Gastrocnemius medialis (tissue), 4 donors: ENCODE measurements around the gene CD47. TPM values are rescaled to one million over a fixed set of nuclear protein-coding genes. Genes with fewer than 3 reads are reported as not detected.
A peak's percentile ranks its signal among the peaks of the same experiment; 100 is the strongest.

Experiments
- ATAC-seq, 2 donors: fragments of 150-250 bp; one replicate each; pipeline ENCODE4 v1.9.1; 2016
- DNase-seq, 2 donors: peaks; one replicate each; pipeline ENCODE4 v3.0.0-alpha.2; 2019
- H3K27ac ChIP-seq, 4 donors: fragments of 200-600 bp; sonication (generic); 1 replicate in 1 of 4; 2 replicates in 3 of 4; pipeline ENCODE4 v1.5.1; 2016 to 2018; ENCODE audit warnings: mild to moderate bottlenecking in 2 of 4, moderate library complexity in 1 of 4
- H3K27me3 ChIP-seq, 3 donors: fragments of 200-600 bp; sonication (generic) in 2 of 3; 1 replicate in 1 of 3; 2 replicates in 2 of 3; pipeline versions ENCODE4 v1.5.1 to v1.6.0; 2016 to 2019; ENCODE audit warnings: mild to moderate bottlenecking in 1 of 3, moderate library complexity in 1 of 3
- H3K36me3 ChIP-seq, 2 donors: fragments of 200-600 bp; sonication (generic) in 1 of 2; one replicate each; pipeline ENCODE4 v1.5.1; 2017 to 2018
- H3K4me1 ChIP-seq, 2 donors: fragments of 200-600 bp; sonication (generic) in 1 of 2; one replicate each; pipeline ENCODE4 v1.5.1; 2016 to 2017; ENCODE audit warnings: mild to moderate bottlenecking in 2 of 2
- H3K4me3 ChIP-seq, 4 donors: fragments of 200-600 bp; sonication (generic) in 3 of 4; 1 replicate in 1 of 4; 2 replicates in 3 of 4; pipeline ENCODE4 v1.5.1; 2016 to 2019; ENCODE audit warnings: mild to moderate bottlenecking in 2 of 4
- H3K9me3 ChIP-seq, 3 donors: fragments of 200-600 bp; sonication (generic) in 2 of 3; 1 replicate in 1 of 3; 2 replicates in 2 of 3; pipeline ENCODE4 v1.5.1; 2016 to 2019
- CTCF ChIP-seq, 5 experiments: fragments of 450-650 bp in 3 of 5; fragments of 200-600 bp in 2 of 5; sonication (generic) in 2 of 5; IDR thresholded peaks in 4 of 5; conservative IDR thresholded peaks in 1 of 5; 1 replicate in 4 of 5; 2 replicates in 1 of 5; pipeline ENCODE4 v1.5.1; 2016 to 2019; ENCODE audit warnings: antibody characterized with exemption in 5 of 5, mild to moderate bottlenecking in 3 of 5, moderate library complexity in 3 of 5
- POLR2A ChIP-seq, 2 donors: fragments of 450-650 bp; IDR thresholded peaks; one replicate each; pipeline ENCODE4 v1.6.1; 2017; ENCODE audit warnings: antibody characterized with exemption in 2 of 2, mild to moderate bottlenecking in 2 of 2, moderate library complexity in 2 of 2
- in situ Hi-C, 4 donors: fragments of 200-750 bp; cut with MboI; loops; one replicate each; pipeline versions ENCODE4 v1.15.0 to v1.8.0; 2017; ENCODE audit warnings: low sequenced_read_pairs in 4 of 4
- intact Hi-C: fragments of 100-400 bp; cut with DNase I; formaldehyde crosslinking; loops from one replicate; pipeline ENCODE4 v1.15.1; 2023; ENCODE audit warnings: low total_unique reads
- total RNA-seq, 4 donors: library from RNA; depleted of rRNA; stranded (reverse); fragments of >200 nt; gene quantifications; one replicate each; pipeline versions ENCODE4 v1.1.0 to v1.2.3, GENCODE V29; 2016

CD47 gene
- total RNA-seq, 4 donors from 2014 or later = 14.5 to 30.3 (median 22.4) TPM

GRCh38 chr3:108093616-108094015 lies 2.8 kb upstream of the CD47 start:
- ATAC-seq (no peak), DNase-seq (no peak)
- H3K4me3 ChIP-seq = no peak overlapping the region
- H3K4me1 ChIP-seq = peaks cover 0 to 7% of the 10 kb centered on the region in 2 donors
- intact Hi-C loops (loop anchor here (5.0 to 10.0 kb wide), 2 partner anchors 569 to 661 kb away; partner anchors contain the start of gene BBX), in situ Hi-C loops (no loop called here)
- no peak overlapping the region for H3K27ac ChIP-seq
- no peaks in the 10 kb centered on the region for H3K9me3 ChIP-seq
- TF ChIP-seq CTCF (IDR thresholded peaks at IDR 0.05 in 4 of 5, conservative IDR thresholded peaks at IDR 0.05 in 1 of 5) (no peak), POLR2A (IDR thresholded peaks at IDR 0.05) (no peak)
- no peaks in the 10 kb centered on the region for H3K36me3 ChIP-seq
- no peaks in the 10 kb centered on the region for H3K27me3 ChIP-seq

- TF ChIP-seq CTCF (IDR thresholded peaks at IDR 0.05 in 4 of 5, conservative IDR thresholded peaks at IDR 0.05 in 1 of 5) (no peak), POLR2A (IDR thresholded peaks at IDR 0.05) (no peak)
- in situ Hi-C loops = no loop called here
These were observed 2.2 kb upstream of the CD47 start for GRCh38 chr3:108093021-108093420.

GRCh38 chr3:108092501-108092900 lies 1.7 kb upstream of the CD47 start:
- H3K9me3 ChIP-seq = no peaks in the 10 kb centered on the region
- DNase-seq (no peak), ATAC-seq (no peak)
- no peak overlapping the region for H3K27ac ChIP-seq
- no peak for TF ChIP-seq CTCF (IDR thresholded peaks at IDR 0.05 in 4 of 5, conservative IDR thresholded peaks at IDR 0.05 in 1 of 5)
- no peak for TF ChIP-seq POLR2A (IDR thresholded peaks at IDR 0.05)
- H3K27me3 ChIP-seq = no peaks in the 10 kb centered on the region
- intact Hi-C loops = loop anchor here (5.0 to 10.0 kb wide), 2 partner anchors 568 to 660 kb away; partner anchors contain the start of gene BBX
- H3K36me3 ChIP-seq = no peaks in the 10 kb centered on the region
- H3K4me3 ChIP-seq = no peak overlapping the region
- in situ Hi-C loops = no loop called here
- peaks cover 4 to 7% of the 10 kb centered on the region in 2 donors for H3K4me1 ChIP-seq

More at GRCh38 chr3:108093021-108093420, 2.2 kb upstream of the CD47 start:
- Histone ChIP-seq H3K4me3 (no peak overlapping the region), H3K4me1 (peaks cover 2 to 7% of the 10 kb centered on the region in 2 donors), H3K27ac (no peak overlapping the region), H3K27me3 (no peaks in the 10 kb centered on the region), H3K9me3 (no peaks in the 10 kb centered on the region), H3K36me3 (no peaks in the 10 kb centered on the region)
- ATAC-seq = no peak
- intact Hi-C loops = loop anchor here (5.0 to 10.0 kb wide), 2 partner anchors 568 to 661 kb away; partner anchors contain the start of gene BBX
- DNase-seq = no peak

- H3K36me3 ChIP-seq = no peaks in the 10 kb centered on the region
- peak overlapping the region; percentile 72 to 83 (median 78) for H3K27ac ChIP-seq
- H3K9me3 ChIP-seq = no peaks in the 10 kb centered on the region
- ATAC-seq (peak in 1 of 2 donors; percentile 15), DNase-seq (no peak)
- no peak for TF ChIP-seq CTCF (IDR thresholded peaks at IDR 0.05 in 4 of 5, conservative IDR thresholded peaks at IDR 0.05 in 1 of 5)
- TF ChIP-seq POLR2A (IDR thresholded peaks at IDR 0.05) = no peak
- peak overlapping the region; percentile 66 to 89 (median 84) for H3K4me3 ChIP-seq
- in situ Hi-C loops (no loop called here), intact Hi-C loops (loop anchor here (1.0 to 10.0 kb wide), 5 partner anchors 39 to 659 kb away; partner anchors contain the start of genes BBX and IFT57)
- peaks cover 4 to 7% of the 10 kb centered on the region in 2 donors for H3K4me1 ChIP-seq
- H3K27me3 ChIP-seq = no peaks in the 10 kb centered on the region
These were observed 843 bp upstream of the CD47 start for GRCh38 chr3:108091498-108092250.
